HG03460 (cell line): ENCODE measurements around the gene GREM2.

Source experiments
- ATAC-seq: cut with Tn5 transposase; IDR thresholded peaks from one replicate; pipeline ENCODE4 v1.9.1; 2021; ENCODE audit not compliant: unreplicated experiment

Gene GREM2

GRCh38 chr1:240562111-240562590, 49.8 kb downstream of the GREM2 start:
- no peak for ATAC-seq

GRCh38 chr1:240559781-240560180, 52.2 kb downstream of the GREM2 start:
- ATAC-seq, result no peak

- ATAC-seq, result no peak
These were observed 56.4 kb downstream of the GREM2 start for GRCh38 chr1:240555524-240555923.

GRCh38 chr1:240553351-240553750, 58.6 kb downstream of the GREM2 start:
- ATAC-seq, result no peak

GRCh38 chr1:240539769-240540414, 72.1 kb downstream of the GREM2 start:
- no peak for ATAC-seq

GRCh38 chr1:240538776-240539430, 73.1 kb downstream of the GREM2 start:
- ATAC-seq, result no peak

- ATAC-seq, result no peak
These were observed 78.7 kb downstream of the GREM2 start for GRCh38 chr1:240533154-240533780.

GRCh38 chr1:240528591-240528990, 83.4 kb downstream of the GREM2 start:
- ATAC-seq, result no peak

GRCh38 chr1:240527086-240527485, 84.9 kb downstream of the GREM2 start:
- ATAC-seq, result no peak

GRCh38 chr1:240526312-240526711, 85.6 kb downstream of the GREM2 start:
- ATAC-seq, result no peak

GRCh38 chr1:240524356-240525069, 87.4 kb downstream of the GREM2 start:
- no peak for ATAC-seq

- ATAC-seq, result no peak
These were observed 89.7 kb downstream of the GREM2 start for GRCh38 chr1:240522122-240522822.

GRCh38 chr1:240517891-240518290, 94.1 kb downstream of the GREM2 start:
- ATAC-seq, result no peak

GRCh38 chr1:240516069-240516468, 95.9 kb downstream of the GREM2 start:
- no peak for ATAC-seq

- ATAC-seq, result no peak
These were observed 96.5 kb downstream of the GREM2 start for GRCh38 chr1:240515505-240515904.

GRCh38 chr1:240511789-240512188, 100.2 kb downstream of the GREM2 start:
- no peak for ATAC-seq

- ATAC-seq, result no peak
These were observed 103.0 kb downstream of the GREM2 start for GRCh38 chr1:240508950-240509349.

- no peak for ATAC-seq
These were observed 103.8 kb downstream of the GREM2 start for GRCh38 chr1:240508201-240508600.

- ATAC-seq, result no peak
These were observed 105.8 kb downstream of the GREM2 start for GRCh38 chr1:240506176-240506575.

GRCh38 chr1:240503558-240503957, 108.4 kb downstream of the GREM2 start:
- ATAC-seq, result no peak

GRCh38 chr1:240503036-240503435, 108.9 kb downstream of the GREM2 start:
- ATAC-seq, result no peak
